ENCODE measurements around the gene BICC1. TPM values are rescaled to one million over a fixed set of nuclear protein-coding genes. Genes with fewer than 3 reads are reported as not detected.

The BICC1 gene
- total RNA-seq, 1 donor from 2014 or later: 32.5 TPM

DNA sequence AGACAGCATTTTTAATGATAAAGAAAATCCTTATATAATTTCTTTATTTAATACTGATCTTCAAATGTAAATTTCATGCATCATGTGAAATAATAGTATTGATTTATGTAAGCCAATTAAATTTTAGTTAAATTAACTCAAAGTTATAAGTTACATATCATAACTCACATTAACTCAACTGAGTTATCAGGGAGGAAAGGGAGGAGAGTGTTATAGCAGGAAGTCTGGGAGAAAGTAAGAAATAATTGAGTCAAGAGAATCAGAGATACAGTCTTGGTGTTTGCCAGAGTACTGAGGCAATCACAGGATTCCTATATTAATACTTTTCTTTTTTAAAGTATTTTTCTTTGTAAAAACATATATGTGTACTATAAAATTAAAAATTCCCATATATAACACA lies 4.0 kb downstream of the BICC1 start:
- no peak for DNase-seq

DNA sequence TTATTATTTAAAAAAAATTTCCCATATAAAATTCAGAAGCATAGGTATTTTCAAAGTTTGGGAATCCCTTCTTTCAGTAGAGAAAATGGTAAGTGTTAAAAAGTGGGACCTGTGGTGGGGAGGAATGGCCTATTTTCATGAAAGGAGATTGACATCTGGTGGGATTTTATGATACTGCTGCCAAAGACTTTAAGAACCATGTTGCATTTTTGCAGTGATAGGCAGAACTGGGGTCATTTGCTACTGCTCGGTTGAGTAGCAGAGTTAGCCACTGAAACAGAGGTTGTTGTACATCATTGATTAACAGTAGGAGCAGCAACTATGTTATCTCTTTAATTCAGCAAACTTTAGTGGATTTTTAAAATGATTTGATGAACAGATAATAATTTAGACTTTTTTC lies 4.4 kb downstream of the BICC1 start:
- no peak for DNase-seq

DNA sequence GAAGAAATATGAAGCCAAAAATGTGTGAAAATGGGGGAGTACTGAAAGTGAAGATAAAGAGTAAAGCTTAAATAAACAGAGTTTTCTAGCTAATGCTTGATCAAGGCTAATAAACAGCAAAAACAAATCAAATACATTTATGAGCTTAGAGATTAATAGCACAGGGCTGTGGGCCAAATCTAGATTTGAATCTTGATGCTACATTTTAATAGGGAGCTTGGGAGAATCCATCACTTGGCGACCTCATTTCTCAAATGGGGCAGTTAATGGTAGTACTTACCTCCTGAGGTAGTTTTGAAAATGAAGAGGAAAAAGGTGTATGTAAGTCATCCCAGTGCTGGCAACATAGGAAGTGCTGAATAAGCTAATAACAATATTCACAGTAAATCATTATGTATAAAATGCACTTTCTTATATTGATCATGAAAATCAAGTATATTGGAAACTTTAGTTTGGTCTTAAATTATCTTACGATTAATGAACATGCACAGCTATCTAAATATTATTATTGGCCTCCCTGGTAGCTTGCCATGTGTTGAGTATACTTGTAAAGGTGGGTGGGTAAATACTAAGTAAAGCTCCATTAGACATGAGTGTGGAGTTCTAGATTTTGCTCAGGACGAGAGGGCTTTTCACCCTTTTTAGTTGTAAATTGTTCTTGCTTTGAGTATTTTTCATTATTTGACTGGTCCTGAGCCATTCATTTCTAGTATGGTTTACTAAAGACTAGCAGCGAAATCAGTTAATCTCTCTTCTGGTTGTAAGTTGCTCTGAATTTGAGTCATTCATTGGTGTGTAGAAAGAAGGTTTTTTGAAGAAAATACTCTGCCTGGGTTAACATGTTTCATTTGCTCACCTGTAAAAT lies 5.1 kb downstream of the BICC1 start:
- DNase-seq: no peak

DNA sequence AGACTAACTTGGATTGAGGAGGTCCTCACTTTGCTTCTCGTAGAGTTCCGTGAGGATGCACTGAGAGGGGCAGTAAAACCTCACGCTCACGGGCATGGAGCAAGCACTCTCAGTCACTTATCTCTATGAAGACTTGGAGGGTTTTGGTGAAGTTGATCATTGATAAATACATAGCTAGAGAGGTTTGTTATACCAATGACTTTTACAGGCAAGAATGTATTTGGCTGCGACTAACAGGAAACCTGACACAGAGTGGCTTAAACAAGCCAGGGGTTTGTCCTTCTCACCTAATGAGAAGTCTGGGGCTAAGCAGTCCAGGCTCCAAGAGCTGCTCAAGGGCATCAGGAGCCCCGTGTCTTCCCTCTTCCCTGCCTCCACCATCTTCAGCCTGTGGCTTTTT lies 6.1 kb downstream of the BICC1 start:
- DNase-seq: no peak

DNA sequence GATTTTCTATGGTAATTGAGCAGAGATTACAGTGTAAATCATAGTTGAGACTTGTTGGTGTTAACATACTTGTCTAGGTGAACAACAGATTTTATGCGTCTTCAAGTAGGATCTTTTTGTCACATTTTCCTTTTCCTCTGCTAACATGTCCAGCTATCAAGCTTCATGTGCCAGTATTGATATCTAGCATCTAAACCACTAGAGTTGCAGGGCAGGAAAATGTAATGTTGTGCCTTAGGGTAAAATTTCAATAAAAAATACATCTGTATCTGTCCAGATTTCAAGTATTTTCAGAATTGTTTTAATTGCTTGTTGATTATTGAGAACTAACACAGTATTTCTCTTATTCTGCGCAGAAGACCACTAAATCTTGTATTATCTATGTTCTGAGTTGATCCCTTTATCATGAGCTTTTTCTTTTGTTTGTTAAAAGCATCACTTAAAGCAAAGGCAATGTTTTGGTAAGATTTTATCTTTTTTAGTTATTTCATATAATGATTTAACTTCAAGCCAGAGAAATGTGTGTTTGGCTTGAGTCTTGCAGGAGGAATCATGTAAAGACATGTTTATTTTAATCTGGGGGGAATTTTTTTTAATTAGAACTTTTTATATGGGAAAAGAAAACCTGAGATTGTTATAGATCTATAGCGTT lies 16.5 kb downstream of the BICC1 start:
- DNase-seq: no peak

DNA sequence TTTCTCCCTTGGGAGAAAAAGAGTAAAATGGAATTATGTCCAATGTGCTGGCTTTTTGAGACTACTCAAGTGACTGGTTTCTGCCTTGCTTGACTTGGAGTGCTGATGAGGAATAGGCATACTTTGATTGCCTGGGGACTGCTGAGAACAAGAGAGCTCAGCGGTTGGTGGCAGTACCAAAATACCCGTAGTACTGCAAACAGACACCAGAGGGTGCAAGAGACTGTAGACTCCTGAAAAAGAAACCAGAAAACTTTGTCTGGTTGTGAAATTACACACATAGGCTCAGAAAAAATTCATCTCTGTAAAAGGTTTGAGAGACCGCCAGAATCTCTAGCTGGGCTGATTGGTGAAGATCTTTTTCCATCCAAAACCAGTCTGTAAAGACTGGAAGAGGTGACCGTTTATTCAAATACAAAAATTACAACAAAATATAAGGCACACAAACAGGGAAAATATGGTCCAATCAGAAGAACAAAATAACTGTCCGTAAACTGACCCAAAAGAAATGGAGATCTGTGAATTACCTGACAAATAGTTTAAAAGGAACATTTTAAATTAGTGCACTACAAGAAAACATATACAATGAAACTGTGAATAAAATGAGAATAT lies 18.5 kb downstream of the BICC1 start:
- no peak for DNase-seq

DNA sequence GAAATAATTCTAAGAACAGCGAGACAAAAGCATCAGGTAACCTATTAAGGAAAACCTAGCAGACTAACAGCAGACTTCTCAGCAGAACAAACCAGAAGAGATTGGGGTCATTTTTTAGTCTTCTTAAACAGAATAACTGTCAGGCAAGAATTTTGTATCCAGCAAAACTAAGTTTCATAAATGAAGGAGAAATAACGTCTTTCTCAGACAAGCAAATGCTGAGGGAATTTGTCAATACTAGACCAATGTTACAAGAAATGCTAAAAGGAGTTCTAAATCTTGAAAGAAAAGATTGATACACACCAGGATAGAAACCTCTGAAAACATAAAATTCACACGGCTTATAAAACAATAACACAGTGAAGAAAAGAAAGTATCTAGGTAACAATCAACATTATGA lies 22.6 kb downstream of the BICC1 start:
- DNase-seq: no peak

DNA sequence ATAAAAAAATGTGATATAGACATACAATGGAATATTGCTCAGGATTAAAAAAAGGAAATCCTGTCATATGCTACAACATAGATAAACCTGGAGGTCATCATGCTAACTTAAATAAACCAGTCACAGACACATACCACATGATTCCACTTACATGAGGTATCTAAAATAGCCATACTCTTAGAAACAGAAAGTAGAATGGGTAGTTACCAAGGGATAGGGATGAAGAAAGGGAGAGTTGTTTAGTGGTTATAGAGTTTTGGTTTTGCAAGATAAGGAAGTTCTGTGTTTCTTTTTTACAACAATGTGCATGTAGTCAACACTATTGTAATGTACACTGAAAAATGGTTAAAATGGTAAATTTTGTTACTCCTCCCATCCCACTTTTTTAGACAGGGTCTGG lies 30.5 kb downstream of the BICC1 start:
- DNase-seq: no peak

DNA sequence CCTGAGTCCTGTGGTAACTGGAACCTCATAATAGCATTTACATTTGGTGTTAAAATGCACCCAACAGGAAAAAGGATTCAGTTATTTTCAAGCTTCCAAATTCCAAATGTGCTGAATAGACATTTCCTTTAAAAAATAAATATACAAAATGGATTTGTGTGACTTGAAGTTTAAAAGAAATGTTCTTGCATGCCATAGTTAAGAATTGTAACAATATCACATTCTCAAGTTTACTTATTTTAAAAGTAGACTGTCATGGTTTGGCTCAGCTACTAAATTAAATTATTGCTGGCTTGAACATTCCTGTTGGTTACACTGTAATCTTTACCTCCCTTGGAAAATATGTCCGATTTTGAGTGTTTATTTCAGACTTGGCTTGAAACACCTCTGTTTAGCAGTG lies 31.5 kb downstream of the BICC1 start:
- no peak for DNase-seq

DNA sequence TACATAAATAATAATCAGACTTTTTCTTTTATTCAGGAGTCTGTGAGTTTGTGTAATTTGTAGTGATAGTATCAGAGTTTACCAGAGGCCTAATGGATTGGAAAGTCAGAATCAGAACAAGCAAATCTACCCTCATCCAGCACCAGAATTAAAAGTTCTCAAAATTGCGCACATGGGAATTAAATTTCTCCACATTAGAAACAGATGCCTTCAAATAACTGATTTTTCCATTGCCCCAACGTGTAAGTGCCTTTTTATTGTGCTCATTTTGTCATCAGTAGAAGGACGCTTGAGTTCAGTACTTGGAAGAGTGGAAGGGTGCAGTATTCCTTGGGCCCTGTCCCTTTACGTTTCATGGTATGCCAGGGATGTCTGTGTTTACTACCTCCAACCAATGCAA lies 32.8 kb downstream of the BICC1 start:
- no peak for DNase-seq

DNA sequence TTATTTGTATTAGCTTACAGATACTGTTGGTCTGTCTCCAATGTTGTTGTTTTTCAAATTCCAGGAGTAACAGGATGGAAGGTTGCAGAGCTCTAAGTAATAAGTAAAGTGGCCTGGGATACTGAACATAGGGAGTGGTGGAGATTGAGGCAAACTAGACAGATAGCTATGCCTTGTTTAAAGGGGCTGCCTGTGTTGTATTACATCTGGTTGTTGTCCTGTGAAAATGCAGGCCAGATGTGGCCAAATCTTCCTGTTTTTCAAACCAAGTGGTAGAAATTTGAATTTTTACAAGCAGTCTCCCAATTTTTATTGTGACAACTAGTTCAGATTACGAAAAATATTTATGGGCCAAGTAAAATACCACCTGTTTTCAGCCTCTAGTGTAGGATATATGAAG lies 33.5 kb downstream of the BICC1 start:
- no peak for DNase-seq

DNA sequence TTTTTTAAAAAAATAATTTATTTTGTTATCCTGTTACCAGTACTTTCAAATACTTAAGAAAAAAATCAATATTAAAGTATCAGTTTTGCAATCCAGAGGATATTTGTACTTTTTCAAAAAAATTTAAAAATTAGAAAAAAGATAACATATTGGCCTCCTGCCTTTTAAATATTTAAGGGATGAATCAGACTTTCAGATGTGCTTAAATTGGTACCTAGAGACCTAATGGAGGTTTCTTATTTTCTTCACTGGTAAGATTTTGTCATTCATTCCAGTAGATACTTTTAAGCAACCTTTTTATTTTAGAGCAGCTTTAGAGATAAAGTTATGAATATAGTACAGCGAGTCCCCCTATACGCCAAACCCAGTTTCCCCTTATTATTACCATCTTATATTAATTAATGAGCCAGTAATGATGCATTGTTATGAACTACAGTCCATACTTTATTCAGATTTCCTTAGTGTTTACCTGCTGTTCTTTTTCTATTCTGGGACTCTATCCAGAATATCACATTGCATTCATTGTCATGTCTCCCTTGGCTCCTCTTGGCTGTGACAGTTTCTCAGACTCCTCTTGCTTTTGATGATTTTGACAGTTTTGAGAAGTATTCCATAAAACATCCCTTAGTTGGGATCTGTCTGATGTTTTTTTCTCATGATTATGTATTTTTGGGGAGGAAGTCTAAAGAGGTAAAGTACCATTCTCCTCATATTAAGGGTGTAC lies 34.2 kb downstream of the BICC1 start:
- no peak for DNase-seq

DNA sequence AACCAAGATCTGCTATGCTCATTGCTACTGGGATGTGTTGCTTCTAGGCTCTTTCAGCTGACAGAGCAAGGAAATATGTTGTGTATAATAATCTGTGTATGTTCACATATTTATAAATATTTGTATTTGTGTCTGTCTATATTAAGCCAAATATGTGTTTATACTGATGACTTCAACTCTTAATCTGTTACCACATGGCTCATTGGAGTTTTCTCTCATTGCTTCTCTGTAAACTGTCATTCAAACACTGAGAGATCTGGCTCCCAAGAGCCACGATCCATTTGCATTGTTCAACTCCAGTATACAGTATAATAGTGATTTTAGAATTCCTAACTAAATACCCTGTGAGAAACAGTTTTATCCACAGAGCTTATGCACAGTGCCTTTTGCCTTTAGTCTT lies 35.3 kb downstream of the BICC1 start:
- DNase-seq: no peak

DNA sequence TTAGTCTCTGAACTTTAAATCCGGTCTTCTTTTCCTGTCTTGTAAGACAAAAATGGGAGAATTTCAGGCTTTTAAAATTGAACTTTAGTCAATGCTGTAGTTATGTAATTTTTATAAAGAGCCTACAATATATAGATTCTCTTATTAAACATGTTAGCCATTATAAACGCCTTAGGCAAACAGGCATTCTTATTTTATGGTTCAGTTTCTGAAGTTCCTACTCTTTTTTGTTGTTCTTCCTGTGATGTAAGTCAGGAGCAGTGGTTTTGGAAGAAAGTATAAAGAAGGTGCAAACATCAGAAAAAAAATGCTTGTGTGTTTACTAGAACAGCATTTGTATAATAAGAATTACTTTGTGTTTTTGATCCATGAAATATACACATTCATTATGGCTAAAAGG lies 41.6 kb downstream of the BICC1 start:
- no peak for DNase-seq

DNA sequence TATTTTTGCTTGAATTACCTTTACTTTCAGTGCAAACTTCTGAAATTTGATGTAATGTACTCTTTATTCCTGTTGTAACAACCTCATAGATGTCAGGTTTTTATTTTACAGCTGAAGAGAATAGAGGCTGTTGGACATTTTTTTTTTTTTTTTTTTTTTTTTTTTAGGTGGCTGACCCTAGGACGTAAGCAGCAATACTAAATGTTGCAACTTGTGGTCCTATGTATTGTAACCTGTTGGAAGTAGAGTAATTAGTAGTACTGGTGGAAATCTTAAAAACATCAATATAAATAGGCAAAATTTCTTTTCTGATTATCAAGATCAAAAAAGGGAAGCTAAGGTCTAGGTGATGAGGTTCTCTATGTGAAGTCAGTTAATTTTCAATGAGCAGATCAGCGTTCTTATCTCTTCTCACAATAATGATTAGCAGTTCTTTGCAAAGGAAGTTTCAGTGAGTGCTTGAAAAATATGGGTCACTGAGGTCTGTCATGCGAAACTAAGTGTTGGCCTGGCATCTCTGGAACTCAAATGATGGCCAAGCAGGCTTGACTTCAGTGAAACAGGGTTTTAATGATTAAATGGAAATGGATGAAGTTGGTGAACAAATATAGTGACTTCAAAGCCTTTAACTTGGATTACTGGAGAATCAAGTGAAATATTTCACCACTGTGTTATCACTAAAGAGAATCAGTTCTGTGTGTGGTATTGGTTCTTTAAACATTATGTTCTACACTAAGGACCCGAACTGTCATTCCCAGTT lies 42.7 kb downstream of the BICC1 start:
- DNase-seq: no peak

DNA sequence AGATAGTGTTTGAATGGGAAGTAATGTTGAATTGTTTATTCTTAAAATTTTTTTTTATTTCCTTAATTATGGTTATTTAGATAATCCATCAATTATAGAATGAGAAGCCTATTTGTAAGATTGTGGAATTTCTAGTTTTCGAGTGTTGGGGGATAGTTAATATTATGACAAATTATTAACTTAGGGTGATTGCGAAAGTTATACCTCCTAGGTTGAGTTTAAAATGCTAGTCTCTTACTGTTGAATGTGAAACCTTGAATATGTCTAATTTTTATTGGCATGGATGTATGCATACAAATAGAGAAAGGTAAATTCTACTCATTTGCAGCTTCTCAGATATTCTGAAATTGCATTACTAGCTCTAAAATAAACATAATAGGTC lies 43.2 kb downstream of the BICC1 start:
- DNase-seq: no peak

DNA sequence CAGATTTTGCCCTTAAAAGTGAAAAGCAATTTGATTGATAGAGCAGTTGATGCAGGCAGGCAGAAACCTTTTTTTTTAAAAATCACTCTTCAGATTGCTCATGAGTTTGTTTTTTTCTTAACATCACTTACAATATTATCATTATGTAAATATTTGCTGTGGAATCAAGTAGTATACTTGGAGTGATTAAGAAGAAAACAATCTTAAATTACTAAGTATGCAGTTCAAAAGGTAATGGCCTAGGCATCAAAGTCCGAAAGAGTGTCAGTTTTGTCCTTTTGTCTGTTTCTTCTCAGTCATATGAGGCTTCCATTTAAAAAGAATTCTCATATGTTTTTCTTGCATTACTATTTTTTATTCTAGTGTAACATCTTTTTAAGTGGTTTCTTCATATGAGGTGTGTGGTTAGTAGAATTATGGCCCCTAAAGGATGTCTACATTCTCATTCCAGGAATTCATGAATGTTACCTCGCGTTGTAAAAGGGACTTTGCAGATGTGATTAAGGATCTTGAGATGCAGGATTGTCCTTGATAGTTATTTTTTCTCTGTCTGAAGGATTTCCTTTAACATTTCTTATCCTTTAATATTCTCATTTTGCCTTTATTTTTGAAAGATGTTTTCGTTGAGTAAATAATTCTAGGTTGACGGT lies 44.0 kb downstream of the BICC1 start:
- DNase-seq: no peak

DNA sequence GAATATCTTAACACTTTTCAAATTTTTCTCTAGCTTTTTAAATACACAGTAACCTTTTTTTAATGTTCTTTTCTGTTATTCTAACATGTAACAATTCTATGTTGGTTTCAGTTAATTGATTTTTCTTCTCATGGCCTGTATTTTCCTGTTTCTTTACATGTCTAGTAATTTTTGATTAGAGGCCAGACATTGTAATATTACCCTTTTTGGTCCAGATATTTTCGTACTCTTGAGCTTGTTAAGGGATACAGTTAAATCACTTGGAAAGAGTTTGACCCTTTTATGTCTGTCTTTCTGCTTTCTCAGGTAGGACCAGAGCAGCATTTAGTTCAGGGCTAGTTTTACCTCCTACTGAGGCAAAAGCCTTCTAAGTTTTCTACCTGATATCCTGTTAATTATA lies 45.0 kb downstream of the BICC1 start:
- DNase-seq: no peak

DNA sequence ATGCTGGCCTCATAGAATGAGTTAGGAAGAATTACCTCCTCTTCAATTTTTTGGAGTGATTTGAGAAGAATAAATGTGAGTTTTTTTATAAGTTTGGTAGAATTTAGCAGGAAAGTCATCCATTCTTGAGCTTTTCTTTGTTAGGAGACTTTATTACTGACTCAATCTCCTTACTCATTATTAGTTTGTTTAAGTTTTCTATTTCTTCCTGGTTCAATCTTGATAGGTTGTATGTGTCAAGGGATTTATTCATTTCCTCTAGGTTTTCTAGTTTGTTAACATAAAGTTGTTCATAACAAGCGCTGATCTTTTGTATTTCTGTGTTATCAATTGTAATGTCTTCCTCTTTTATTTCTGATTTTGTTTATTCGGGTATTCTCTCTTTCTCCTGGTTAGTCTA lies 47.4 kb downstream of the BICC1 start:
- no peak for DNase-seq

DNA sequence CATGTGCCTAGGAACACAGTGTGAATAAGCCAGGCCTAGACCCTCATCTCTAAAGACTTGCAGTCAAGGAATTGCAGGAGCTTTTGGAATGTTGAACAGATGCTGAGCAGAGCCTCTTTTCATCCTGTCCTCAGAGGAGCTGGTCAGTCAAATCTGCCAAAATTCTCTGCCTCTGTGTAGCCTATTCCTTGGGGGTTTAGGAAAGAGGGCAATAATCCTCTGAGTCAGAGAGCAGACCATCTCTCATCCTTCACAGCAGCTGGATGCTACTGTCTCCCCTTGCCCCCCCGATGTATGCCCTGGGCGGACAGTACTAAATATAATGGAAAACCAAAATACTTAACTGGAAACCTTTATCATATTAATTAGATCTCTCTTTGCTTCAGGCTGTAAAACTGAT lies 52.6 kb downstream of the BICC1 start:
- DNase-seq: no peak

DNA sequence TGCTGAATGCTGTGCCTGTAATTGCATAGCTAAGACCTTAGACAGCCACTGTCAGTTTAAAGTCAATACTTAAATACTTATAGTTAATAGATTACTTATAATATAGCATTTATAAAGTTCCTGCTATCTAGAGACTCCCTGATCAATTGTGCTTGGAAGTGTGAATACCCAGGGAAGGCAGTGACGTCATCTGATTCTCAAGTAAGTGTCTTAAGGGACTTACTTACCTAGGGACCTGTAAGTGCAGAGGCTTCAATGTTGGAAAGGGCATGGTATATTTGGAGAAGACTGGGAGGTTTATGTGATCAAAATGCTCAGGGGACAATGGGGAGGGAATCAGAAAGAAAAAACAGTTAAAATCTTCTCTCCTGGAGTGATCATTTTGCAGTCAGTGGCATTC lies 55.0 kb downstream of the BICC1 start:
- no peak for DNase-seq
